ENCODE measurements around the gene LAMTOR3. TPM values are rescaled to one million over a fixed set of nuclear protein-coding genes. Genes with fewer than 3 reads are reported as not detected.
A peak's percentile ranks its signal among the peaks of the same experiment; 100 is the strongest.

The LAMTOR3 gene
- total and polyA plus RNA-seq, 10 of the 15 experiments (the other 5 are each of a cell fraction or from before 2014, with no cell fraction given), result 30.1 to 120 (median 65.5) TPM

- Histone ChIP-seq H2AFZ (ENCODE audit: control insufficient read depth, low read depth, low read length) (no peak overlapping the region), H3K36me3 (ENCODE audit: control insufficient read depth in 2 of 2, insufficient read depth in 2 of 2, low read length in 1 of 2) (peaks cover 1 to 20% of the 10 kb centered on the region in 2 experiments; a peak in 3 of 4 replicates), H4K20me1 (ENCODE audit: control insufficient read depth, insufficient read depth) (no peaks in the 10 kb centered on the region), H3K4me3 (no peak overlapping the region), H3K27ac (ENCODE audit: control insufficient read depth, insufficient read depth) (peak overlapping the region; percentile 94), H3K9me3 (replicated peaks; ENCODE audit: control insufficient read depth, insufficient read depth, low read length) (no peaks in the 10 kb centered on the region), H3K4me2 (ENCODE audit: control insufficient read depth, insufficient read depth) (no peak overlapping the region), H3K4me1 (ENCODE audit: control insufficient read depth, insufficient read depth, low read length) (peaks cover 54% of the 10 kb centered on the region), H3K9ac (ENCODE audit: control insufficient read depth, insufficient read depth, low read length) (no peak overlapping the region), H3K79me2 (ENCODE audit: control insufficient read depth, insufficient read depth, low read length) (peaks cover 6% of the 10 kb centered on the region), H3K27me3 (replicated peaks in 1 of 2; ENCODE audit: control insufficient read depth in 2 of 2, insufficient read depth in 2 of 2, low read length in 1 of 2) (no peaks in the 10 kb centered on the region)
- ChIA-PET RAD21 (ENCODE audit: unreplicated experiment) (interaction anchor here (1.3 to 4.0 kb wide), 10 partner anchors 15 to 103 kb away, joined by 4 to 45 read pairs (median 7); partner anchors contain the start of genes DAPP1, DNAJB14 and LAMTOR3), SMC1A (ENCODE audit: uncharacterized antibody, unreplicated experiment) (interaction anchor here (0.6 to 5.6 kb wide), 19 partner anchors 9 to 282 kb away, joined by 3 to 68 read pairs (median 7); partner anchors contain the start of genes DAPP1, DNAJB14 and TRMT10A), POLR2A (interaction anchor here (0.5 to 3.3 kb wide), 9 partner anchors 12 to 901 kb away, joined by 3 to 29 read pairs (median 3); partner anchors contain the start of gene DAPP1), CTCF (interaction anchor here (0.7 to 4.9 kb wide), 9 partner anchors 15 to 103 kb away, joined by 3 to 43 read pairs (median 8); partner anchors contain the start of gene DAPP1)
- intact Hi-C loops (cut with micrococcal nuclease; ENCODE audit: unreplicated experiment) (no loop called here), in situ Hi-C loops (cut with MboI) (loop anchor here (25.0 kb wide), 1 partner anchor 1166 kb away; no protein-coding TSS in a partner anchor)
- FAIRE-seq (no peak), ATAC-seq (peak; percentile 35), DNase-seq (ENCODE audit: low read depth, low spot score) (no peak)
- WGBS (ENCODE audit: insufficient coverage, insufficient replicate concordance, low lambda C conversion rate, missing lambda C conversion rate), result 41% methylated on average over 2 of the region's 2 CpGs
- BruUV-seq (replicated peaks), result no TSS peak
- TF ChIP-seq ZNF217 (IDR thresholded peaks at IDR 0.05) (0 out of 2 replicates have a peak, but pooled peaks have one; percentile 25), BCL11A (IDR thresholded peaks at IDR 0.05; ENCODE audit: low read depth, low read length) (0 out of 2 replicates have a peak, but pooled peaks have one; percentile 22), CTCF (IDR thresholded peaks at IDR 0.05 in 2 of 3, conservative IDR thresholded peaks at IDR 0.05 in 1 of 3; ENCODE audit: control insufficient read depth in 2 of 3, extremely low read depth in 1 of 3, insufficient read depth in 1 of 3, low read depth in 3 of 3, low read length in 3 of 3) (no peak), MTA3 (IDR thresholded peaks at IDR 0.05; ENCODE audit: borderline replicate concordance, low read length) (no peak), STAT1 (conservative IDR thresholded peaks at IDR 0.05) (no peak), ATF7 (IDR thresholded peaks at IDR 0.05; ENCODE audit: low read depth) (0 out of 2 replicates have a peak, but pooled peaks have one; percentile 9), RCOR1 (conservative IDR thresholded peaks at IDR 0.05; ENCODE audit: low read depth, low read length) (no peak), CEBPB (IDR thresholded peaks at IDR 0.05; ENCODE audit: borderline replicate concordance in 1 of 2, low read depth in 2 of 2, low read length in 2 of 2) (no peak), CBX3 (IDR thresholded peaks at IDR 0.05; ENCODE audit: borderline replicate concordance, low read depth) (no peak), EP300 (IDR thresholded peaks at IDR 0.05; ENCODE audit: borderline replicate concordance in 1 of 2, control insufficient read depth in 1 of 2, low read depth in 2 of 2, low read length in 2 of 2) (0 out of 4 replicates have a peak, but pooled peaks of 1 of the 2 experiments have one; percentile 8), EED (IDR thresholded peaks at IDR 0.05; ENCODE audit: low read depth) (no peak), FOXK2 (IDR thresholded peaks at IDR 0.05) (no peak), DPF2 (IDR thresholded peaks at IDR 0.05) (peak; percentile 17; the same call in 1 of the 2 replicates), CHD1 (IDR thresholded peaks at IDR 0.05; ENCODE audit: low read depth, low read length) (no peak), POLR2A (IDR thresholded peaks at IDR 0.05; ENCODE audit: low read depth, low read length) (no peak), NR2C1 (IDR thresholded peaks at IDR 0.05) (no peak), TCF12 (IDR thresholded peaks at IDR 0.05; ENCODE audit: low read depth, low read length) (no peak), NBN (IDR thresholded peaks at IDR 0.05) (no peak)
- TF ChIP-seq, protein P1, sequence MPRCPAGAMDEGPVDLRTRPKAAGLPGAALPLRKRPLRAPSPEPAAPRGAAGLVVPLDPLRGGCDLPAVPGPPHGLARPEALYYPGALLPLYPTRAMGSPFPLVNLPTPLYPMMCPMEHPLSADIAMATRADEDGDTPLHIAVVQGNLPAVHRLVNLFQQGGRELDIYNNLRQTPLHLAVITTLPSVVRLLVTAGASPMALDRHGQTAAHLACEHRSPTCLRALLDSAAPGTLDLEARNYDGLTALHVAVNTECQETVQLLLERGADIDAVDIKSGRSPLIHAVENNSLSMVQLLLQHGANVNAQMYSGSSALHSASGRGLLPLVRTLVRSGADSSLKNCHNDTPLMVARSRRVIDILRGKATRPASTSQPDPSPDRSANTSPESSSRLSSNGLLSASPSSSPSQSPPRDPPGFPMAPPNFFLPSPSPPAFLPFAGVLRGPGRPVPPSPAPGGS (IDR thresholded peaks at IDR 0.05; ENCODE audit: borderline replicate concordance, insufficient read depth, low read depth, low read length, poor library complexity, severe bottlenecking), result no peak
- TF ChIP-seq, protein P2, sequence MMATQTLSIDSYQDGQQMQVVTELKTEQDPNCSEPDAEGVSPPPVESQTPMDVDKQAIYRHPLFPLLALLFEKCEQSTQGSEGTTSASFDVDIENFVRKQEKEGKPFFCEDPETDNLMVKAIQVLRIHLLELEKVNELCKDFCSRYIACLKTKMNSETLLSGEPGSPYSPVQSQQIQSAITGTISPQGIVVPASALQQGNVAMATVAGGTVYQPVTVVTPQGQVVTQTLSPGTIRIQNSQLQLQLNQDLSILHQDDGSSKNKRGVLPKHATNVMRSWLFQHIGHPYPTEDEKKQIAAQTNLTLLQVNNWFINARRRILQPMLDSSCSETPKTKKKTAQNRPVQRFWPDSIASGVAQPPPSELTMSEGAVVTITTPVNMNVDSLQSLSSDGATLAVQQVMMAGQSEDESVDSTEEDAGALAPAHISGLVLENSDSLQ (IDR thresholded peaks at IDR 0.05), result peak; percentile 30; the same call in 1 of the 2 replicates
Measured at GRCh38 chr4:99845708-99846469, 48.3 kb downstream of the LAMTOR3 start.

All from GM12878 (cell line).